GM12891 (cell line): ENCODE measurements around the gene GUK1.
A peak's percentile ranks its signal among the peaks of the same experiment; 100 is the strongest.

Experiments used
- PAX5 ChIP-seq: IDR thresholded peaks from 2 replicates; pipeline ENCODE4 v1.6.1; 2011; ENCODE audit warnings: low read length, moderate library complexity, mild to moderate bottlenecking; ENCODE audit not compliant: insufficient read depth, severe bottlenecking
- POLR2A ChIP-seq: IDR thresholded peaks from 2 replicates; pipeline ENCODE4 v1.6.1; 2011; ENCODE audit warnings: low read depth, low read length, control low read depth
- POLR2AphosphoS5 ChIP-seq: IDR thresholded peaks from 2 replicates; pipeline ENCODE4 v1.6.1; 2011; ENCODE audit warnings: low read depth, low read length, control low read depth
- POU2F2 ChIP-seq: IDR thresholded peaks from 2 replicates; pipeline ENCODE4 v1.6.1; 2011; ENCODE audit warnings: low read depth, mild to moderate bottlenecking, control low read depth, low read length, moderate library complexity
- SPI1 ChIP-seq: IDR thresholded peaks from 2 replicates; pipeline ENCODE4 v1.6.1; 2011; ENCODE audit warnings: low read depth, low read length, control low read depth
- TAF1 ChIP-seq: IDR thresholded peaks from 2 replicates; pipeline ENCODE4 v1.6.1; 2011; ENCODE audit warnings: low read depth, low read length, control low read depth

DNA sequence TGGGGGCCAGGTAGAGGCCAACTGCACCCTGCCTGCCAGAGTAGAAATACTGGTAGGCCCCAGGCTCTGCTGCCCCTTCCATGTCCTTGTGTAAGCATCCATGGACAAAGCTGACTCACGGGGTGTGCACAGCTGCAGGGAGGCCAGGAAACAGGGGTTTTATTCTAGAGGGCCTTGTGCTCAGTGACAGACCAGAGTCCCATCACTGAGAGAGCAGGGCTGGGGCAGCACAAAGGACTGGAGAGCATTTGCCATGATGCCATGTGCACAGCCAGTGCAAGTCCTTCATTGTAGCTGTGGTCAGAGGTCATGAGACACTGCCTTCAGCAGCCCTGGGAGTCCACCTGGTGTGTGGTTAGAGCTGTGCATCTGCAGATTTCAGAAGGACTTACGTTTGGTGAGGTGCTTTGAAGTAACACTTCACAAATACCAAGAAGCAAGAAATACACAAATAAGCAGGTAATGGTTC lies 49.4 kb upstream of the GUK1 start:
- TF ChIP-seq TAF1 = no peak
- TF ChIP-seq POLR2AphosphoS5 = no peak; the same call in 1 of the 2 replicates
- TF ChIP-seq POLR2A = no peak
- TF ChIP-seq POU2F2 = 0 out of 2 replicates have a peak, but pooled peaks have one; percentile 13
- TF ChIP-seq PAX5 = no peak
- no peak for TF ChIP-seq SPI1
